HL-60 (cell line): ENCODE results near the gene PRKAG2.

Experiments
- DNase-seq, 2 experiments: peaks; one replicate each; pipeline ENCODE4 v3.0.0-alpha.2; 2010 to 2020; ENCODE audit warnings: low read depth in 1 of 2, low spot score in 1 of 2
- H3K27ac ChIP-seq: fragments of 250-450 bp; sonication (Bioruptor Pico); replicated peaks from 2 replicates; pipeline ENCODE4 v1.5.1; 2020; ENCODE audit warnings: mild to moderate bottlenecking, moderate library complexity
- H3K27me3 ChIP-seq: fragments of 250-450 bp; sonication (Bioruptor Pico); 2 replicates; pipeline ENCODE4 v1.5.1; 2021; ENCODE audit warnings: mild to moderate bottlenecking, moderate library complexity; ENCODE audit not compliant: insufficient read depth, poor library complexity, severe bottlenecking
- H3K4me3 ChIP-seq: replicated peaks from 2 replicates; pipeline ENCODE4 v1.5.1; 2011; ENCODE audit warnings: mild to moderate bottlenecking, control low read depth, low read length; ENCODE audit not compliant: insufficient read depth
- CTCF ChIP-seq: IDR thresholded peaks from one replicate; pipeline ENCODE4 v1.5.1; 2011; ENCODE audit warnings: low read length, control low read depth, inconsistent platforms; ENCODE audit not compliant: insufficient read depth
- GABPA ChIP-seq: IDR thresholded peaks from 2 replicates; pipeline ENCODE4 v1.6.1; 2012; ENCODE audit warnings: low read depth
- POLR2AphosphoS5 ChIP-seq: IDR thresholded peaks from 2 replicates; pipeline ENCODE4 v1.6.1; 2012; ENCODE audit warnings: low read depth
- REST ChIP-seq: IDR thresholded peaks from 2 replicates; pipeline ENCODE4 v1.6.1; 2012; ENCODE audit warnings: low read depth; ENCODE audit not compliant: insufficient replicate concordance
- SPI1 ChIP-seq: IDR thresholded peaks from 2 replicates; pipeline ENCODE4 v1.6.1; 2012; ENCODE audit warnings: low read depth, mild to moderate bottlenecking, borderline replicate concordance

The PRKAG2 gene

GRCh38 chr7:151588982-151589381 is 287.9 kb downstream of the PRKAG2 start:
- no peak overlapping the region for H3K27ac ChIP-seq
- H3K27me3 ChIP-seq = no peaks in the 10 kb centered on the region
- no peak overlapping the region for H3K4me3 ChIP-seq
- TF ChIP-seq SPI1 = no peak
- no peak for TF ChIP-seq CTCF
- DNase-seq = no peak

GRCh38 chr7:151586531-151587260 is 290.2 kb downstream of the PRKAG2 start:
- H3K4me3 ChIP-seq = no peak overlapping the region
- no peaks in the 10 kb centered on the region for H3K27me3 ChIP-seq
- H3K27ac ChIP-seq = no peak overlapping the region
- DNase-seq = no peak
- TF ChIP-seq SPI1 (no peak), REST (no peak), CTCF (no peak)

GRCh38 chr7:151585744-151586393 is 291.0 kb downstream of the PRKAG2 start:
- TF ChIP-seq GABPA (no peak), POLR2AphosphoS5 (no peak), REST (no peak), CTCF (no peak)
- DNase-seq = no peak
- Histone ChIP-seq H3K27ac (no peak overlapping the region), H3K27me3 (no peaks in the 10 kb centered on the region), H3K4me3 (no peak overlapping the region)

GRCh38 chr7:151581741-151582140 is 295.2 kb downstream of the PRKAG2 start:
- Histone ChIP-seq H3K27me3 (no peaks in the 10 kb centered on the region), H3K27ac (no peak overlapping the region), H3K4me3 (no peak overlapping the region)
- no peak for DNase-seq
- TF ChIP-seq GABPA (no peak), SPI1 (no peak), REST (no peak), CTCF (no peak), POLR2AphosphoS5 (no peak)
